ENCODE results near the gene GFPT1.
"Not testable (repeated sequence)": the region's sequence is repeated elsewhere in the genome, so short reads cannot be mapped to it uniquely, and the experiment has no call there.

Gene GFPT1

GRCh38 chr2:69383176-69383812 is 3.7 kb downstream of the GFPT1 start:
- DNase-seq (ENCODE audit: low read depth in 2 of 2), result no peak

GRCh38 chr2:69382547-69382946 is 4.5 kb downstream of the GFPT1 start:
- DNase-seq (ENCODE audit: low read depth in 2 of 2), result no peak

- no peak for DNase-seq (ENCODE audit: low read depth in 2 of 2)
Observed at GRCh38 chr2:69381337-69381737, 5.7 kb downstream of the GFPT1 start.

- DNase-seq (ENCODE audit: low read depth in 2 of 2), result no peak
Observed at GRCh38 chr2:69380072-69380917, 6.7 kb downstream of the GFPT1 start.

GRCh38 chr2:69376403-69376802 is 10.6 kb downstream of the GFPT1 start:
- DNase-seq (ENCODE audit: low read depth in 2 of 2), result no peak

- DNase-seq (ENCODE audit: low read depth in 2 of 2), result no peak
Observed at GRCh38 chr2:69375494-69376353, 11.3 kb downstream of the GFPT1 start.

- no peak for DNase-seq (ENCODE audit: low read depth in 2 of 2)
Observed at GRCh38 chr2:69372767-69373166, 14.3 kb downstream of the GFPT1 start.

GRCh38 chr2:69369802-69370201 is 17.2 kb downstream of the GFPT1 start:
- DNase-seq (ENCODE audit: low read depth in 2 of 2), result no peak

- no peak for DNase-seq (ENCODE audit: low read depth in 2 of 2)
Observed at GRCh38 chr2:69368588-69368987, 18.4 kb downstream of the GFPT1 start.

GRCh38 chr2:69359371-69359770 is 27.7 kb downstream of the GFPT1 start:
- DNase-seq (ENCODE audit: low read depth in 2 of 2), result no peak

- no peak for DNase-seq (ENCODE audit: low read depth in 2 of 2)
Observed at GRCh38 chr2:69358914-69359313, 28.1 kb downstream of the GFPT1 start.

GRCh38 chr2:69356471-69356870 is 30.6 kb downstream of the GFPT1 start:
- no peak for DNase-seq (ENCODE audit: low read depth in 2 of 2)

- not testable (repeated sequence) for DNase-seq (ENCODE audit: low read depth in 2 of 2)
Observed at GRCh38 chr2:69354976-69355375, 32.1 kb downstream of the GFPT1 start.

GRCh38 chr2:69353360-69353759 is 33.7 kb downstream of the GFPT1 start:
- DNase-seq (ENCODE audit: low read depth in 2 of 2), result no peak

GRCh38 chr2:69348781-69349180 is 38.2 kb downstream of the GFPT1 start:
- DNase-seq (ENCODE audit: low read depth in 2 of 2), result no peak

GRCh38 chr2:69345434-69345833 is 41.6 kb downstream of the GFPT1 start:
- no peak for DNase-seq (ENCODE audit: low read depth in 2 of 2)

GRCh38 chr2:69344305-69344704 is 42.7 kb downstream of the GFPT1 start:
- DNase-seq (ENCODE audit: low read depth in 2 of 2), result no peak

- DNase-seq (ENCODE audit: low read depth in 2 of 2), result no peak
Observed at GRCh38 chr2:69340101-69340775, 46.8 kb downstream of the GFPT1 start.

- no peak for DNase-seq (ENCODE audit: low read depth in 2 of 2)
Observed at GRCh38 chr2:69335311-69335710, 51.7 kb downstream of the GFPT1 start.

- DNase-seq (ENCODE audit: low read depth in 2 of 2), result no peak
Observed at GRCh38 chr2:69333352-69333751, 53.7 kb downstream of the GFPT1 start.

GRCh38 chr2:69330781-69331180 is 56.2 kb downstream of the GFPT1 start:
- DNase-seq (ENCODE audit: low read depth in 2 of 2), result no peak

GRCh38 chr2:69322631-69323030 is 64.4 kb downstream of the GFPT1 start:
- no peak for DNase-seq (ENCODE audit: low read depth in 2 of 2)

Measured in stimulated activated CD4-positive, alpha-beta T cell treated with anti-CD3 and anti-CD28 coated beads, Interleukin-4, amount 100 ng/mL, for 48 hours (primary cell).